Measurements from ENCODE around the gene HOXC6.

The HOXC6 gene

DNA sequence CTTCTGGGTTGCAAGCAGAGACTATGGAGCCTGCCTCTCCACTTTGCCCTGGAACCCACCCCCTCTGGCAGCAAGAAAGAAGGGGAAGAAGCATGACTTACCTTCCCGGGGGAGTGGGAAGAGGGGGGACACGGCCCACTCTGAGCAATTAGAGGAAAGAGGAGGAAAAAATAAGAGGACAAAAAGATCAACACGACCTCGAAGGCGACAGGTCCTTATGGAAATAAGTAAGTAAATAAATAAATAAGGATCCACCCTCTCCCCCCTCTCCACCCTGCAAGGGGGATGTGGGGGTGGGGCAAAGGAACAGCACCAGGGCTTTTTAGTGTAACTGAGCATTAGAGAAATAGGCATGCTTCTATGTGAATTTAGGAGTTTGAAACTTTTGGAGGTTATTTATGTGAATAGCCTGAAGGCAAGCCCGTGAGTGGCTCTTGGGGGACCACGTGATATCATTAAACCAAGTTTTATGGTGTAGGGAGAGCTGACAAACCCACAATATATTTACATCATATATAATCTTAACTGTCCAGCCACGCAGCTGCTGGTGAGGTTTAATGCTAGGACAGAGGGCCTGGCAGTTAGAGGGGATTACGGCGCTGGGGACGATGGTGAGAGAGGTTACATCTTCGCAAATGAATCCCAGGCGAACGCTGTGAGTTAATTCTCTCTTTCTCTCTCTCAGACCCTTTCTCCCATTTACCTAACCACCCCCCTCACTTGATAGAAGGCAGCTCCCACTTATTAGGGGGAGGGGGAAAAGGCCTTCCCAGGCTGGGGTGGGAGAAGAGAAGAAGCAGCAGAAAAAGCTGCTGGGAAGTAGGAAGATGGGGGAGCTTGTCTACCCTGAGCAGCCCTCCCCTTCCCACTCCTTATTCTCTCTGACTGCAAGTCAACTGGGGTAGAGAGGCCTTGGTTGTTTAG is 9.4 kb downstream of the HOXC6 start:
- TF ChIP-seq, protein P1, sequence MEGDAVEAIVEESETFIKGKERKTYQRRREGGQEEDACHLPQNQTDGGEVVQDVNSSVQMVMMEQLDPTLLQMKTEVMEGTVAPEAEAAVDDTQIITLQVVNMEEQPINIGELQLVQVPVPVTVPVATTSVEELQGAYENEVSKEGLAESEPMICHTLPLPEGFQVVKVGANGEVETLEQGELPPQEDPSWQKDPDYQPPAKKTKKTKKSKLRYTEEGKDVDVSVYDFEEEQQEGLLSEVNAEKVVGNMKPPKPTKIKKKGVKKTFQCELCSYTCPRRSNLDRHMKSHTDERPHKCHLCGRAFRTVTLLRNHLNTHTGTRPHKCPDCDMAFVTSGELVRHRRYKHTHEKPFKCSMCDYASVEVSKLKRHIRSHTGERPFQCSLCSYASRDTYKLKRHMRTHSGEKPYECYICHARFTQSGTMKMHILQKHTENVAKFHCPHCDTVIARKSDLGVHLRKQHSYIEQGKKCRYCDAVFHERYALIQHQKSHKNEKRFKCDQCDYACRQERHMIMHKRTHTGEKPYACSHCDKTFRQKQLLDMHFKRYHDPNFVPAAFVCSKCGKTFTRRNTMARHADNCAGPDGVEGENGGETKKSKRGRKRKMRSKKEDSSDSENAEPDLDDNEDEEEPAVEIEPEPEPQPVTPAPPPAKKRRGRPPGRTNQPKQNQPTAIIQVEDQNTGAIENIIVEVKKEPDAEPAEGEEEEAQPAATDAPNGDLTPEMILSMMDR (IDR thresholded peaks at IDR 0.05): no peak
- TF ChIP-seq ZFX (IDR thresholded peaks at IDR 0.05; ENCODE audit: borderline replicate concordance): no peak
- H3K27ac ChIP-seq: no peak overlapping the region

DNA sequence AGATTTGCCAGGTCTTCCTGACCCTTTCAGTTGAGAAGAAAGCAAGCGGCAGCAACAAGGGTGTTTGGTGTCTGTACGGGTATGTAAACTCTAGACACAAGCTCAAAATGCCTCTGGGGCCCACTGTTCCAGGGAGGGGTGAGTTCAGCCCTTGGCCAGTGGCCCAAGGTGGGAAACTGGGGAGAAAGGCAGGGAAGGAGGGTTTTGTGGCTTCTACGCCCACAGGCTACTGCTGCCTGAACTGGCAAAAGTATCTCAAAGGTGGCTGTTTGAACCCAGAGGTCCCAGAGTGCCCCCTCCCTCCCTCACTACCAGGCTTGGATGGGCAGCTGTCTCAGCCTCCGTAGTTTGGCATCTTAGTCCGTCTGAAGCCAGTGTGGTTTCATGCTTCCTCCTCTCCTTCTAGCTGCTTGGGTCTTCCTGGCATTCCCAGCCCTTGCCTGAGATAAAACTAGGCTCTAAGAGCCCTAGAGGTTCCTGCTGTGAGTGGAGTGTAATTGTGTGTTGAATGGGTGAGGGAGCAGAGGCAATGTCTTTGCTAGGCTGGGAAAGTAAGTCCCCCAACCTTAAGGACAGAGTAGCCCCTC is 10.1 kb downstream of the HOXC6 start:
- no peak overlapping the region for H3K27ac ChIP-seq
- TF ChIP-seq, protein P1 (IDR thresholded peaks at IDR 0.05): no peak
- TF ChIP-seq ZFX (IDR thresholded peaks at IDR 0.05; ENCODE audit: borderline replicate concordance): no peak

DNA sequence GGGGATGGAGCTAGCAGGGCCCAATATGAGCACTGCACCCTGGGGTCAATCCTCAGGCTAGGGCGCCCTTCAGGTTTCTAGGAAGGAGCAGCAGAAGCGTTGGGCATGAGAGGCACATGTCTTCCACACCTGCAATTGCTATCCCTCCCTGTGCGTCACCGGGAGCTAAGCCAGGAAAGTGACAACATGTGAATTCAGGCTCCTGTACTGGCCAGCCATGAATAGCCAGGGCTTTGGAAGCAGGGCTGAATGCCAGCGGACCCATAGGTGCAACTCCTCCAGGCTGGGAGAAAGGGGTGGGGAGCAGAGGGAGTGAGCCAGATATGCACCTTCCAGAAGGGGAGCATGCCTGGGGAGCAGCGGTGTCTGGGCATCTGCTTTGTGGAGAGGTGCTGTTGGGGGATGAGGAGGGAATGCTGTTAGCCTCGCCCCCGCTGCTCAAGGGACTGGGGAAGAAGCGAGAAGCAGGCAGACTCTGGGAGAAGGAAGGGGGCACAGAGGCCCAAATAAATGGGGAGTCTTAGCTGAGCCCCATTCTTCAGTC is 10.7 kb downstream of the HOXC6 start:
- TF ChIP-seq ZFX (IDR thresholded peaks at IDR 0.05; ENCODE audit: borderline replicate concordance): no peak
- TF ChIP-seq, protein P1 (IDR thresholded peaks at IDR 0.05): no peak
- H3K27ac ChIP-seq: no peak overlapping the region

DNA sequence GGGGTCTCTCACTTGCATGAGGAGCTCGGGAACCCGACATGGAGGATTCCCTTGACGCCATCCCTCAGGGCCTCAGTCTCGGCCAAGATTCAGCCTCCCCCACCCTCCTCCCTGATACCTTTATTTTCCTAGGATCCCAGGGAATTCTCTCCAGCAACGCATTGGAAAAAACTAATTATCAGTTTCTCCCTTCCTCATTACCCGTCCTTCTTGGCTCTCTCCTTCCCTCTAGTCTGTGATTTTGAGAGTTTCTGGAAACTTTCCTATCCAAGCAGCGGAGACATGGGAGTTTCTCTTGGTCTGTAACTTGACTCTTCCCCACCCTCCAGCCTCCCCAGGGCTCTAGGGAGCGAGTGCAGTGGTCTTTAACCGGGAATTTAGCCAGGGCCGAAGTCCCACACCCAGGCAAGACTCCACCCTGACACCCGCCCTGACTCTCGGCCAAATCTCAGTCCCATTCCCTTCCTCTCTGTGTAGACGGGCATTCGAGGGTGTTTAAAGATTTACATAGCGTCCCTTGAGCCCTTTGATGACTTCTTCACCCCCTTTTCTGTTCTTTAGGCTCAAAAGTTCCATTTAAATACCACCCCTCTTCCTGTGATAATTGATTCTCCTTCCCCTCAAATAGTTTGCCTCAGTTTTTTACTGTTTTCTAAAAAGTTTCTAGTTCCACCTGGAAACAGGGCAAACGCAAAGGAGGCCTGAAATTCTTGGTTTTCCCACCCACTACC is 11.3 kb downstream of the HOXC6 start:
- TF ChIP-seq, protein P1 (IDR thresholded peaks at IDR 0.05): no peak
- no peak for TF ChIP-seq ZFX (IDR thresholded peaks at IDR 0.05; ENCODE audit: borderline replicate concordance)
- H3K27ac ChIP-seq: no peak overlapping the region

DNA sequence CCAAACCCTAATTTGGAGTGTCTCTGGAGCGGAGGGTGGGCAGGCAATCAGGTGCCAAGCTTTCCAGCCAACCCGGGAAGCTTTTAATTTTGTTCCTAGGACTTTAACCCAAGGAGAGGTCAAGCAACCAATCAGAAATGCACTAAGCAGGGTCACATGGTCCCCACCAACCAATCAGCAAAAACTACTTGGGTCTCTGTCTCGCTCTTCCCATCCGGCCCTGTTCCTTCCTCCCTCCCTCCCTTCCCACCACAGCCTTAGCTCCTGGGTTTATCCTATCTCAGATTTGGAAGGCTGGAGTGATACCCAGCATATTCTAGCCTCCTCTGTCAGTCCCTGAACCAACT is 11.9 kb downstream of the HOXC6 start:
- TF ChIP-seq, protein P1 (IDR thresholded peaks at IDR 0.05): no peak
- TF ChIP-seq ZFX (IDR thresholded peaks at IDR 0.05; ENCODE audit: borderline replicate concordance): no peak
- no peak overlapping the region for H3K27ac ChIP-seq

DNA sequence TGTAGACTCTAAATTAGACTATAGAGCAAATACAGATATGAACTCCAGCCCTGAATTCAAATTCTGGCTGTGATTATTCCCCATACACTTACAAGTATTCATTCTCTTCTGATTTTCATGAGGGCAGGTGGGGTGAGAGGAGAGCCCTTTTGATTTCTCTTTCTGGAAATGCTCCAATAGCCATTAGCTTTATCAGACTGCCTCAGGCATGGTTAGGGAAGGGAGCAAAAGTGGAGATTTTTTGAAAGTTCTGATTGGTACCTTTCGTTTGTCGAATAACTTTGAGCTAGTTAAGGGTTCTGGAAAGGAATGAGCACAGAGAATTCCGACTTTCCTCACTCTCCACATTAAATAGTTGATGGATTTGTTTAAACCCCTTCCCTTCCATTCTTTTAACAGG is 12.4 kb downstream of the HOXC6 start:
- no peak overlapping the region for H3K27ac ChIP-seq
- TF ChIP-seq, protein P1 (IDR thresholded peaks at IDR 0.05): no peak
- no peak for TF ChIP-seq ZFX (IDR thresholded peaks at IDR 0.05; ENCODE audit: borderline replicate concordance)
